ENCODE results near the gene LRP8.

GRCh38 chr1:53196485-53197290 lies 131.2 kb downstream of the LRP8 start, which contains the start of gene CPT2:
- TF ChIP-seq CTCF (conservative IDR thresholded peaks at IDR 0.05; ENCODE audit: low read depth, low read length) (no peak), EZH2 (IDR thresholded peaks at IDR 0.05; ENCODE audit: low read length, unreplicated experiment) (no peak), EZH2phosphoT487 (IDR thresholded peaks at IDR 0.05; ENCODE audit: borderline replicate concordance, low read length) (no peak)

All from PC-3 (cell line).